DMS53 (cell line): ENCODE measurements around the gene GALNT2.
A peak's percentile ranks its signal among the peaks of the same experiment; 100 is the strongest.

ENCODE experiments used
- DNase-seq: peaks from one replicate; lab custom pipeline; 2025; lab: John Stamatoyannopoulos, UW

GALNT2 gene

GRCh38 chr1:230112782-230113181, 45.7 kb downstream of the GALNT2 start:
- no peak for DNase-seq

GRCh38 chr1:230113235-230113592, 46.2 kb downstream of the GALNT2 start:
- no peak for DNase-seq

GRCh38 chr1:230113593-230114236, 46.7 kb downstream of the GALNT2 start:
- peak; percentile 41 for DNase-seq

DNA sequence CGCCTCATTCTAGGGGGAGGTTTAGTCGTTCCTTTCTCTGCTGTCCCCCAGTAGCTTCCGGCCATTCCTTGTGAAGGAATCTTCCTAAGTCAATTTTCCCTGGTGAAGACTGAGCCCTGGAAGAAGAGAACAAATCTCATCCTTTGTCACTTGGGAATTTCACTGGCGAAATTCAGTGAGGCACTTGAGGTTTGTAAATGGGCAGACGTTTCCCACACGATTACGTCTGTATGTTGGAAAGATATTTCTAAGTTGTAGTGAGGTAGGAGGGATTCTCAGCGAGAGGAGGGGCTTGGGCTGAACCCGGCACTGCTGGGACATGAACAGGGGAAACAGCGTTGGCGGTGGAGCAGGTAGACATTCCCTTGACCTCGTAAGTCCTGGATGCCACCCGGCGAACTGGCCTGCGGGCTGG, 47.2 kb downstream of the GALNT2 start:
- DNase-seq: no peak

- no peak for DNase-seq
These were observed 50.7 kb downstream of the GALNT2 start for GRCh38 chr1:230117694-230118093.

- no peak for DNase-seq
These were observed 52.3 kb downstream of the GALNT2 start for GRCh38 chr1:230119340-230119739.

GRCh38 chr1:230120289-230120920, 53.4 kb downstream of the GALNT2 start:
- no peak for DNase-seq

- peak; percentile 79 for DNase-seq
These were observed 53.9 kb downstream of the GALNT2 start for GRCh38 chr1:230120921-230121381.

DNA sequence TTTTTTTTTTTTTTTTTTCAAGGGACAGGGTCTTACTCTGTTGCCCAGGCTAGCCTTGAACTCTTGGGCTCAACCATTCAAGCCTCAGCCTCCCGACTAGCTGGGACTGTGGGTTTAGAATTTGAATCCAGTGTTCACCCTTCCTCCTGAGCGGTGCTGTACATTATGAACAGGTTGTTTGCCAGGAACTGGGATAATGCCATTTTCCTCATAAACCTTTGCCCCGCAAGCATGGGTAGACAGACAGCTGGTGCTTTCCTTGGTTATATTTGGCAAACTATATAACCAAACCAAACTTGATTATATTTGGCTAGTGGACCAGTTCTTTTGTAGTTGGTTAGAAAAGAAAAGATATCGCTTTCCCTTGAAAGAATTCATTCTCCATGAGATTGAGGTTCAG, 54.9 kb downstream of the GALNT2 start:
- DNase-seq: no peak

DNA sequence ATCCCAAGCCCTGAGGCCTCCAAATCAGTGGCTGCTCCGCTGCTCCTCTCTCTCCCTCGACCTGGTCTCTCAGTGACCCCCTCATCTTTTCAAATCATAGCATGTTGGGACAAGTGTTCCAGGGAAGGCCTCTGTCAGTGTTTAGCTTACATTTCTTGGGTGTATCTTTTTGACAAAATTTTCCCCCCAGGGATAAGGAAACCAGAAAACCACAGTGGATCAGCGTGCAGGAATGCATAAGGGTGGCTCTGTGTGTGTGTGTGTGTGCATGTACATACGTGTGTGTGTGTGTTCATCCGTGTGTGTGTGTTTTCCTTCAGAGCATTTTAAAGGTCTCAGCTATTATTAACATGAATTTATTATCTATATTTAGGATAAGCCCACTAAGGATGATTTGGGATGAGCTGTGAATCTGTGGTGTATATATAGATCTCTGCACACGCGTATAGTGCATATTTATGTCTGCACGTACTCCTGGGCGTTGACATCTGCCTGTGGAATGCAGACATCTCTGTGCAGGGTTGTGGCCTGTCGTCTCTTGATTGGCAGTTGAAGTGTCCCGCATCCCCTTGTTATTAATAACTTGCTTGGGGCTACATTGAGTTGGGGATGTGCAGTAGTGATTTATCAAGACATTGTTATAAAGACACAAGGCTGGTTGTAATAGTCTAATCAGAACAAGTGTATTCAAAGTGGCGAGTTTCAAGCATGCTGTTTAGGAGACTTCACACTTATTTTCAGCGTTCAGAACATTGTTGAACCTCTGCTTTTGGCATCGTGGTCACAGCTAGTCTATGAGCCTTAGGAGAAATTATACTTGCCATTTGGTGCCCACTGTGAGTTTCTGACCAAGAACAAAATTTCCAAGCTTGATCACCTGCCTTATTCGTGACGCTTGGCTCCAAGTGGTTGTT, 55.6 kb downstream of the GALNT2 start:
- DNase-seq: no peak

DNA sequence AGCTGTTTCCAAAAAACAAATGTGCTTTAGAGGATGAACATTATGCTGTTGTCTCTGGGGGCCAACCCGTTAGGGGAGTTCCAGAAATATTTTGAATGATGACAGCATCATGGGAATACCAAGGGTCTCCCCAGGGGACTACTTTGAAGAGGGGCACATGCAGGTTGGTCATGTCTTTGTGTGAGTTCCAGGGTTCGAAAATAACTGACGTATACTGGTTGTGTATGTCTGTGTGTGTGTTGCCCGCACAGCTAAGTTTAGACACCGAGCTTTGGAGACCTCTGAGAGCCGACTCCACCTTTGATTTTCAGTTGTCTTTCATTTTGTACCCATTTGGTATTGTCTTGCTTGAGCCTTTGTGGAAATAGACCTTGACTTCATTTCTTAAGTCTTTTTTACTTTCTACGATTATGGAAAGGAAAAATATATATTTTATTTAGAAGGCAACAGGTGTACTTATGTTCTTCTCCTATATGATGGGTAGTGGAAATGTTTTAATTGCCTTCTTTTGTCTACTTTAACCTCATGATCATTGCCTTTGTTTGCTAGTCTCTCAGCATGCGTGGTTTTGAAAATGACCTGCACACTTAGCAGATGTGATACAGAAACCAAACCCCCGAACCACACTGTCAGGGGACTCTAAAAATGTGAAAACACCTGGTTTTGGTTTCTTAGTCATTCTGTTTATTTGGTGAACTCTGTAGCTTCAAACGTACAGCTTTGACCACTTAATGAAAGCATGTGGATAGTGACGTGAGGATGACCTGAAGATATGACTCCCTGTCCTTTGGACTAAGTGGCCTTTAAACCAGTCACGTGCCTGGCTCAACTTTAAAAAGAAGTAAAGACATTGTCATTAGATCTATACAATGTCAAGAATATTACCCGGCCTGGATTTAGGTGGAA, 56.5 kb downstream of the GALNT2 start:
- DNase-seq: peak; percentile 55

DNA sequence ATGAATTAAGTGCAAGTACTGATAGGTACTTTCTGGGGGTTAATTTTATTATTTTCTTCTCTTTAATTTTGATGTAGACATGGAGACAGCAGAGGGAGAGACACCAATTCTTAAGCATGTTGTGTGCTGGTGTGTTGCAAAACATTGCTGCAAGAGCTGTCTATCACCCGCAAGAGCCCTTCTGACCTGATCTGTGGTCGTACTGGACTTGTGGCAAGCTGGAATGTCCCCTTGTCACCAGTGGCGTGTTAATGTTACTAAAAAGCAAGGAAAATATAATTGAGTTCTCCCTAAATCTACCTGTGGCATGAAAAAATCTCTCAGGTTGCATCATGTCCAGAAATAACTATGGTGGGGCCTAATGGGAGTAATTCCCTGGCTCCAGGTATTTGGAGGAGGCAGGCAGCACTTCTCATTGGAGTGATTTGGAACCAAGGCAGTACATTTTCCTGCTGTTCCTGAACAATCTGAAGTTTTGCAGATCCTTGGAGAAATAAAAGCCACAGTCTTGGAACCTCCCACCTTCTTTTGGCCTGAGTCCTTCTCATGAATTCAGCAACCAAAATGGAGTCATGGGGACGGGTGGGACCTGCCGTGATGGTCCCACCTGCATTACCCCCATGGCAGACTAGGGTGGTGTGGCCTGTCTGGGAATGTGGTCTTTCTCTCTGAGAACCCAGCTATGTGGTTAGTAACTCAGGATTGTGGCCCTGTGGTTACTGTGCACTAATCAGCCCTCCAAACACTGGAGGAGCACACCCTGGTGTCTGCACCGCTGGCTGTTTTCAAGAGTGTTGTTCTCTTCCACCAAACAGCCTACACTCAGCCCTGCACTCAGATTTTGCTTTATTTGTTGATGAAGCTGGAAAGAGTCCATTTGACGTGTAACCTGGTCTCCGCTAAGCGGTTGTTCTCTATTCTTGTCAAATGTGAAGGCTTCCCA, 57.4 kb downstream of the GALNT2 start:
- no peak for DNase-seq

DNA sequence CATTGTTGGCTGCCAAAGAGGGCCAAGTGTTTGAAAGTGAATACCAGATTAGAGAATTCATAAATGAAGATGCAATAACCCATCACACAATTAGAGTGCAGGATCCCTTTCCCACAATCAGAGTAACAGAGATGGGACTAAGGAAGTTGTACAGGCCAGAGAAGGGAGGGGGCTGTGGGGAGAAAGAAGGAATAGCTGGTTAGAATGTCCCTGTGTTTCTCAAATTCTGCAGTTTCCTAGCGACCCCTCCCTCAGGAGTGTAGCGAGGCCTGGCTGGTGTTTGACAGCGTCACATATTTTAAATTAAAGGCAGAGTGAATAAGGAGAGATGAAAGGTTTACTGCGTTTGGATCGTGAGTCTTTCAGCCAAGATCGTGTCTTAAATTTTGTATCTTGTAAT, 58.1 kb downstream of the GALNT2 start:
- no peak for DNase-seq

GRCh38 chr1:230125640-230126528, 58.8 kb downstream of the GALNT2 start:
- DNase-seq: no peak

DNA sequence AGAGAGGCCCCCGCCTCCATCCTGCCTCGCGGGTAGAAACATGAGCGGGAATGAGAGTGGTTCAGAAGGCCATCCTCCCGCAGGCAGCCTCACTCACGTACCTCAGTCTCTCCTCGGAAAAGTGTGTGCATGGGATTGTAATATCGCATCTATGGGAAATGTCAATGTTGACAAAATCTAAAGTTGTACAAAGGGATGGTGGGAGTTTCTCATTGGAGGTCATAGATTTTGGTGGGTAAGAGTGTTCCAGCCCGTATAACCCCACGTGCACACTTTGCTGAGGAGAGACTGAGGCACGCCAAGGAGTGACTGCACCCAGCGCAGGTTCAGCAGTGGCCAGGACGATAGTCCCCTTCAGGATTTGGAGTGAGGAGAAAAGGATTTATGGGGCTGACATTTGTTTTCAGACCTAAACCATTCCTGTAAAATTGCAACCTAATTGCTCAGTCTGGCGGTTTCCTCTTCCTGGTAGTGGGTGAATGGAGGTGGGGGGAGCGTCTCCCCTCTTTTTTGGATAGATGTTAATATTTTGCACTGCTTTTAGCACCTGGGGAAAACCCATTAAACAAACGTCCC, 59.6 kb downstream of the GALNT2 start:
- DNase-seq: no peak

DNA sequence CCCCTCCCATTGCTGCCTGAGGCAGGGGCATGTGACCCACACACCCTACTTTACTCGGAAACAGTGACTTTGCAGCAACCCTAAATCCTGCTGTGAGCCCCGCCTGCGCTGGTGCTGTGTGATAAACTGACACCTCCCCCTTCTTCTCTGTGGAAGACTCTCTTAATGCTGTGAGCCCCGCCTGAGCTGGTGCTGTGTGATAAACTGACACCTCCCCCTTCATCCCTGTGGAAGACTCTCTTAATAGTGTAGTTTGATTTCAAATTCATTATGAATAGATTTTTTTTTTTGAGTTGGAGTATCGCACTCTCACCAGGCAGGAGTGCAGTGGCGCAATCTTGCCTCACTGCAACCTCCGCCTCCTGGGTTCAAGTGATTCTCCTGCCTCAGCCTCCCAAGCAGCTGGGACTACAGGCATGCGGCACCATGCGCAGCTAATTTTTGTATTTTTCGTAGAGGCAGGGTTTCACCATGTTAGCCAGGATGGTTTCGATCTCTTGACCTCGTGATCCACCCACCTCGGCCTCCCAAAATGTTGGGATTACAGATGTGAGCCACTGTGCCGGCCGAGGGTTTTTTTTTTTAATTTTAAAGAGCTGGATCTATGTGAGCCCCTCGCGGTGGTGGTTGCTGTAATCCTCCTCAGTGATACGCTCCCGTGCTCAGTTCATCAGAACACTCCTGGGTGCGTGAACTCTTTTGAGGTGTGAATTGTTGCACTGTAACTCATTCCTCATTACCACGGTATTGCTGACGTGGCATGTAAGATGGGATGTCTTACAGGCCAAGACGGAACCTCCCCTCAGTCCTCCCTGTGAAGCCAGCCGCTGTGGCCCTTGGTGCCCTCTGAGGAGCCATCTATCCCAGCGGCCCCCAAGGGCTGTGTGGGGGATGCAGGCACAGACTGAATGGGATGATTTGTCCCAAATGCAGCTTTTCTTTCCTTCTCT, 60.3 kb downstream of the GALNT2 start:
- DNase-seq: no peak

- DNase-seq: no peak
These were observed 61.7 kb downstream of the GALNT2 start for GRCh38 chr1:230128569-230129285.
